Astrocyte (in vitro differentiated cells and primary cell): ENCODE measurements around the gene CRYBG1. TPM values are rescaled to one million over a fixed set of nuclear protein-coding genes. Genes with fewer than 3 reads are reported as not detected.
A peak's percentile ranks its signal among the peaks of the same experiment; 100 is the strongest.
"Not testable (repeated sequence)": the region's sequence is repeated elsewhere in the genome, so short reads cannot be mapped to it uniquely, and the experiment has no call there.

Experiments
- DNase-seq: peaks from one replicate; pipeline ENCODE4 v3.0.0-alpha.2; 2010; ENCODE audit warnings: low read depth
- FAIRE-seq: peaks from 2 replicates; lab custom pipeline; 2011; peaks lifted over from hg19 to GRCh38; lab: Jason Lieb, UNC
- H2AFZ ChIP-seq: 2 replicates; pipeline ENCODE4 v1.6.0; 2012; ENCODE audit warnings: low read depth, low read length, inconsistent platforms
- H3K27ac ChIP-seq: 2 replicates; pipeline ENCODE4 v1.5.1; 2011; ENCODE audit warnings: low read depth, low read length, inconsistent platforms
- H3K27me3 ChIP-seq: 2 replicates; pipeline ENCODE4 v1.6.0; 2011; ENCODE audit warnings: low read length, inconsistent platforms; ENCODE audit not compliant: insufficient read depth
- H3K36me3 ChIP-seq: 2 replicates; pipeline ENCODE4 v1.5.1; 2011; ENCODE audit warnings: low read length, inconsistent platforms; ENCODE audit not compliant: insufficient read depth
- H3K4me1 ChIP-seq: 2 replicates; pipeline ENCODE4 v1.5.1; 2011; ENCODE audit warnings: low read length, inconsistent platforms; ENCODE audit not compliant: insufficient read depth
- H3K4me2 ChIP-seq: 2 replicates; pipeline ENCODE4 v1.6.0; 2012; ENCODE audit warnings: low read length, inconsistent platforms
- H3K4me3 ChIP-seq: 2 replicates; pipeline ENCODE4 v1.5.1; 2011; ENCODE audit warnings: low read depth, mild to moderate bottlenecking, low read length, inconsistent platforms; ENCODE audit not compliant: insufficient read depth
- H3K79me2 ChIP-seq: 2 replicates; pipeline ENCODE4 v1.6.0; 2012; ENCODE audit warnings: mild to moderate bottlenecking, low read length, inconsistent platforms; ENCODE audit not compliant: insufficient read depth
- H3K9ac ChIP-seq: 2 replicates; pipeline ENCODE4 v1.6.0; 2012; ENCODE audit warnings: mild to moderate bottlenecking, low read length, inconsistent platforms
- H3K9me3 ChIP-seq: 2 replicates; pipeline ENCODE4 v1.5.1; 2012; ENCODE audit warnings: low read depth, mild to moderate bottlenecking, low read length, inconsistent platforms; ENCODE audit not compliant: insufficient read depth
- H4K20me1 ChIP-seq: 2 replicates; pipeline ENCODE4 v1.6.0; 2012; ENCODE audit warnings: low read length, inconsistent platforms; ENCODE audit not compliant: insufficient read depth
- H3K27ac Mint-ChIP-seq: one replicate; pipeline ENCODE4 v1.8.0; 2021; ENCODE audit warnings: mild to moderate bottlenecking, mixed read lengths; ENCODE audit not compliant: unreplicated experiment
- H3K27me3 Mint-ChIP-seq: one replicate; pipeline ENCODE4 v1.8.0; 2021; ENCODE audit warnings: low read depth, mixed read lengths; ENCODE audit not compliant: unreplicated experiment
- H3K36me3 Mint-ChIP-seq: one replicate; pipeline ENCODE4 v1.8.0; 2021; ENCODE audit warnings: low read depth, mixed read lengths; ENCODE audit not compliant: unreplicated experiment
- H3K4me1 Mint-ChIP-seq: one replicate; pipeline ENCODE4 v1.8.0; 2021; ENCODE audit warnings: low read depth, mixed read lengths; ENCODE audit not compliant: unreplicated experiment
- H3K4me3 Mint-ChIP-seq: one replicate; pipeline ENCODE4 v1.8.0; 2021; ENCODE audit warnings: mild to moderate bottlenecking, moderate library complexity, mixed read lengths; ENCODE audit not compliant: unreplicated experiment
- H3K9me3 Mint-ChIP-seq: one replicate; pipeline ENCODE4 v1.8.0; 2021; ENCODE audit warnings: mild to moderate bottlenecking, mixed read lengths; ENCODE audit not compliant: unreplicated experiment
- CTCF ChIP-seq: IDR thresholded peaks from 2 replicates; pipeline ENCODE4 v1.5.1; 2011; ENCODE audit warnings: low read depth, mild to moderate bottlenecking, inconsistent platforms, low read length, moderate library complexity; ENCODE audit not compliant: insufficient read depth
- EZH2 ChIP-seq: IDR thresholded peaks from 2 replicates; pipeline ENCODE4 v1.6.1; 2012; ENCODE audit warnings: mild to moderate bottlenecking, low read length, inconsistent platforms; ENCODE audit not compliant: insufficient read depth
- total RNA-seq: library from RNA; stranded (reverse); gene quantifications from 2 replicates; pipeline ENCODE4 v1.2.1, GENCODE V29; 2021

CRYBG1 gene
- total RNA-seq, 1 donor from 2014 or later = 0.64 TPM

GRCh38 chr6:106547601-106548453 lies 187.3 kb downstream of the CRYBG1 start:
- no peaks in the 10 kb centered on the region for H3K27me3 ChIP-seq
- H3K79me2 ChIP-seq = no peaks in the 10 kb centered on the region
- H3K9me3 ChIP-seq = no peaks in the 10 kb centered on the region
- H3K36me3 ChIP-seq = no peaks in the 10 kb centered on the region
- no peak for FAIRE-seq
- no peaks in the 10 kb centered on the region for H4K20me1 ChIP-seq
- H3K4me1 ChIP-seq = peaks cover 27% of the 10 kb centered on the region
- peak overlapping the region; percentile 35 for H3K27ac ChIP-seq
- Mint-ChIP-seq H3K27me3 (no peaks in the 10 kb centered on the region), H3K4me3 (no peak overlapping the region), H3K4me1 (peaks cover 25% of the 10 kb centered on the region), H3K9me3 (no peaks in the 10 kb centered on the region), H3K36me3 (no peaks in the 10 kb centered on the region), H3K27ac (peak overlapping the region; percentile 73)
- no peak overlapping the region for H2AFZ ChIP-seq
- H3K4me3 ChIP-seq = no peak overlapping the region
- peak overlapping the region; percentile 50 for H3K4me2 ChIP-seq
- TF ChIP-seq CTCF (no peak), EZH2 (no peak)
- peak overlapping the region; percentile 21 for H3K9ac ChIP-seq
- DNase-seq = peak; percentile 87

- not testable (repeated sequence) for H3K36me3 Mint-ChIP-seq, H3K27me3 Mint-ChIP-seq, H2AFZ ChIP-seq, FAIRE-seq, H3K4me2 ChIP-seq, H3K36me3 ChIP-seq, H3K9me3 Mint-ChIP-seq, H4K20me1 ChIP-seq, H3K27ac Mint-ChIP-seq, H3K4me3 ChIP-seq, H3K79me2 ChIP-seq, H3K9me3 ChIP-seq, DNase-seq, H3K9ac ChIP-seq, H3K4me3 Mint-ChIP-seq, H3K27me3 ChIP-seq, H3K27ac ChIP-seq
- peaks cover 27% of the 10 kb centered on the region for H3K4me1 ChIP-seq
- H3K4me1 Mint-ChIP-seq = peaks cover 25% of the 10 kb centered on the region
These were observed 188.5 kb downstream of the CRYBG1 start for GRCh38 chr6:106548926-106549455.

GRCh38 chr6:106549521-106549920 lies 189.0 kb downstream of the CRYBG1 start:
- Mint-ChIP-seq H3K36me3 (no peaks in the 10 kb centered on the region), H3K27me3 (peaks cover 3% of the 10 kb centered on the region), H3K9me3 (no peaks in the 10 kb centered on the region), H3K4me3 (no peak overlapping the region), H3K4me1 (peaks cover 25% of the 10 kb centered on the region), H3K27ac (no peak overlapping the region)
- H4K20me1 ChIP-seq = no peaks in the 10 kb centered on the region
- DNase-seq = no peak
- H3K9me3 ChIP-seq = no peaks in the 10 kb centered on the region
- H3K27ac ChIP-seq = no peak overlapping the region
- no peaks in the 10 kb centered on the region for H3K36me3 ChIP-seq
- no peak overlapping the region for H3K9ac ChIP-seq
- FAIRE-seq = no peak
- H3K4me1 ChIP-seq = peaks cover 27% of the 10 kb centered on the region
- H3K4me3 ChIP-seq = no peak overlapping the region
- no peaks in the 10 kb centered on the region for H3K27me3 ChIP-seq
- TF ChIP-seq CTCF = no peak
- H2AFZ ChIP-seq = no peak overlapping the region
- no peaks in the 10 kb centered on the region for H3K79me2 ChIP-seq
- H3K4me2 ChIP-seq = no peak overlapping the region
